ENCODE measurements around the gene PHETA1.
"Not testable (repeated sequence)": the region's sequence is repeated elsewhere in the genome, so short reads cannot be mapped to it uniquely, and the experiment has no call there.

DNA sequence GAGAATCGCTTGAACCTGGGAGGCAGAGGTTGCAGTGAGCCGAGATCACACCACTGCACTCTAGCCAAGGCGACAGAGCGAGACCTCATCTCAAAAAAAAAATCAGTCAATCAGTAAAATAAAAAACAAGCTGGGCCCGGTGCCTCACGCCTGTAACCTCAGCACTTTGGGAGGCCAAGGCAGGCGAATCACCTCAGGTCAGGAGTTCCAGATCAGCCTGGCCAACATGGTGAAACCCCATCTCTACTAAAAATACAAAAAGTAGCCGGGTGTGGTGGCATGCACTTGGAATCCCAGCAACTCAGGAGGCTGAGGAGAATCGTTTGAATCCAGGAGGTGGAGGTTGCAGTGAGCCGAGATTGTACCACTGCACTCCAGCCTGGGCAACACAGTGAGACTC lies 33.6 kb downstream of the PHETA1 start:
- TF ChIP-seq, protein P1, sequence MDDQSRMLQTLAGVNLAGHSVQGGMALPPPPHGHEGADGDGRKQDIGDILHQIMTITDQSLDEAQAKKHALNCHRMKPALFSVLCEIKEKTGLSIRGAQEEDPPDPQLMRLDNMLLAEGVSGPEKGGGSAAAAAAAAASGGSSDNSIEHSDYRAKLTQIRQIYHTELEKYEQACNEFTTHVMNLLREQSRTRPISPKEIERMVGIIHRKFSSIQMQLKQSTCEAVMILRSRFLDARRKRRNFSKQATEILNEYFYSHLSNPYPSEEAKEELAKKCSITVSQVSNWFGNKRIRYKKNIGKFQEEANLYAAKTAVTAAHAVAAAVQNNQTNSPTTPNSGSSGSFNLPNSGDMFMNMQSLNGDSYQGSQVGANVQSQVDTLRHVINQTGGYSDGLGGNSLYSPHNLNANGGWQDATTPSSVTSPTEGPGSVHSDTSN (IDR thresholded peaks at IDR 0.05; ENCODE audit: insufficient replicate concordance, low read depth, low read length) = not testable (repeated sequence)
- TF ChIP-seq ASH2L (IDR thresholded peaks at IDR 0.05; ENCODE audit: borderline replicate concordance, low read depth); EZH2 (IDR thresholded peaks at IDR 0.05; ENCODE audit: borderline replicate concordance, control insufficient read depth, low read depth, low read length): not testable (repeated sequence)

All from GM12878 (cell line).